Endothelial cell of umbilical vein (primary cell): Measurements from ENCODE around the gene TMC6. TPM values are rescaled to one million over a fixed set of nuclear protein-coding genes. Genes with fewer than 3 reads are reported as not detected.
A peak's percentile ranks its signal among the peaks of the same experiment; 100 is the strongest.

Experiments
- BruUV-seq: library from RNA; stranded (reverse); fragments of 400-500 nt; replicated peaks from 2 replicates; lab custom pipeline; 2021; lab: Mats Ljungman, UMichigan
- CTCF ChIA-PET: fragments of 300-600, 350-600 bp; sonication (Branson Sonifier 250); formaldehyde crosslinking; loops from one replicate; lab custom pipeline; 2021; ENCODE audit warnings: antibody characterized with exemption, inconsistent platforms; lab: Charles Lee
- POLR2A ChIA-PET: fragments of 300-600, 350-600 bp; sonication (Branson Sonifier 250); formaldehyde crosslinking; loops from one replicate; lab custom pipeline; 2021; ENCODE audit warnings: antibody characterized with exemption, inconsistent platforms; lab: Charles Lee
- DNase-seq: peaks from one replicate; pipeline ENCODE4 v3.0.0-alpha.2; 2011; ENCODE audit warnings: low read depth, low spot score
- FAIRE-seq: peaks from 2 replicates; lab custom pipeline; 2011; peaks lifted over from hg19 to GRCh38; lab: Jason Lieb, UNC
- H2AFZ ChIP-seq: 2 replicates; pipeline ENCODE4 v1.6.0; 2012; ENCODE audit warnings: low read depth, low read length, control low read depth, inconsistent platforms
- H3K27ac ChIP-seq: 2 replicates; pipeline ENCODE4 v1.5.1; 2011; ENCODE audit warnings: low read depth, mild to moderate bottlenecking, control low read depth, low read length, moderate library complexity; ENCODE audit not compliant: insufficient read depth
- H3K27me3 ChIP-seq, 2 experiments: 2 replicates each; pipeline versions ENCODE4 v1.6.0 to v1.6.1; 2011; ENCODE audit warnings: low read length in 2 of 2, mixed read lengths in 1 of 2; ENCODE audit not compliant: control insufficient read depth in 2 of 2, insufficient read depth in 2 of 2
- H3K36me3 ChIP-seq, 2 experiments: 2 replicates in 1 of 2; 3 replicates in 1 of 2; pipeline ENCODE4 v1.5.1; 2011; ENCODE audit warnings: low read length in 2 of 2, mild to moderate bottlenecking in 1 of 2, moderate library complexity in 1 of 2; ENCODE audit not compliant: control insufficient read depth in 2 of 2, insufficient read depth in 2 of 2; ENCODE audit errors: extremely low read depth in 1 of 2
- H3K4me1 ChIP-seq: 3 replicates; pipeline ENCODE4 v1.5.1; 2011; ENCODE audit warnings: mild to moderate bottlenecking, low read length; ENCODE audit not compliant: control insufficient read depth, insufficient read depth; ENCODE audit errors: extremely low read depth
- H3K4me2 ChIP-seq: 2 replicates; pipeline ENCODE4 v1.6.1; 2011; ENCODE audit warnings: low read length, control low read depth, mixed read lengths; ENCODE audit not compliant: insufficient read depth
- H3K4me3 ChIP-seq, 3 experiments: fragments of 200-600 bp in 1 of 3; sonication (generic), shearing (Covaris generic) in 1 of 3; replicated peaks in 1 of 3; 2 replicates each; pipeline ENCODE4 v1.5.1; 2011 to 2016; ENCODE audit warnings: control low read depth in 3 of 3, low read length in 3 of 3, mild to moderate bottlenecking in 2 of 3, inconsistent platforms in 1 of 3, low read depth in 1 of 3, moderate library complexity in 1 of 3; ENCODE audit not compliant: insufficient read depth in 1 of 3
- H3K79me2 ChIP-seq: 2 replicates; pipeline ENCODE4 v1.6.0; 2012; ENCODE audit warnings: low read length, inconsistent platforms; ENCODE audit not compliant: control insufficient read depth, insufficient read depth
- H3K9ac ChIP-seq: replicated peaks from 2 replicates; pipeline ENCODE3; 2011; ENCODE audit warnings: low read length, control low read depth; ENCODE audit not compliant: insufficient read depth; ENCODE audit errors: extremely low read depth
- H3K9me1 ChIP-seq: replicated peaks from 3 replicates; pipeline ENCODE4 v1.6.0; 2011; ENCODE audit warnings: mild to moderate bottlenecking, low read length; ENCODE audit not compliant: control insufficient read depth, insufficient read depth; ENCODE audit errors: extremely low read depth
- H3K9me3 ChIP-seq: replicated peaks from 2 replicates; pipeline ENCODE4 v1.5.1; 2012; ENCODE audit warnings: low read length, inconsistent platforms; ENCODE audit not compliant: control insufficient read depth, insufficient read depth
- H4K20me1 ChIP-seq: replicated peaks from 2 replicates; pipeline ENCODE3; 2011; ENCODE audit warnings: mild to moderate bottlenecking, low read length; ENCODE audit not compliant: control insufficient read depth, insufficient read depth; ENCODE audit errors: extremely low read depth
- EZH2 ChIP-seq: IDR thresholded peaks from 2 replicates; pipeline ENCODE4 v1.6.1; 2012; ENCODE audit warnings: borderline replicate concordance, low read depth, mild to moderate bottlenecking, moderate library complexity, low read length, inconsistent platforms; ENCODE audit not compliant: severe bottlenecking
- FOS ChIP-seq: IDR thresholded peaks from 2 replicates; pipeline ENCODE4 v1.6.1; 2011; ENCODE audit warnings: mild to moderate bottlenecking, low read length, moderate library complexity, borderline replicate concordance; ENCODE audit not compliant: insufficient read depth
- GATA2 ChIP-seq: IDR thresholded peaks from 2 replicates; pipeline ENCODE4 v1.7.0; 2011; ENCODE audit warnings: low read depth, mild to moderate bottlenecking, moderate library complexity, mixed read lengths, low read length; ENCODE audit not compliant: insufficient read length, insufficient read depth
- JUN ChIP-seq: IDR thresholded peaks from 2 replicates; pipeline ENCODE4 v1.6.1; 2011; ENCODE audit warnings: borderline replicate concordance, low read depth; ENCODE audit not compliant: insufficient read length, insufficient read depth
- MYC ChIP-seq: IDR thresholded peaks from one replicate; pipeline ENCODE4 v1.6.1; 2011; ENCODE audit warnings: mild to moderate bottlenecking, low read depth, low read length
- POLR2A ChIP-seq: IDR thresholded peaks from 2 replicates; pipeline ENCODE4 v1.6.1; 2012; ENCODE audit warnings: low read depth, mild to moderate bottlenecking, control low read depth, low read length
- POLR2AphosphoS5 ChIP-seq: IDR thresholded peaks from 2 replicates; pipeline ENCODE4 v1.6.1; 2012; ENCODE audit warnings: low read depth, mild to moderate bottlenecking, control low read depth, low read length, moderate library complexity; ENCODE audit not compliant: insufficient read depth
- dilution Hi-C: fragments of 300-500 bp; cut with MboI; formaldehyde crosslinking; loops from one replicate; pipeline ENCODE4 v1.15.0; 2019; ENCODE audit warnings: low sequenced_read_pairs; ENCODE audit not compliant: extremely low pct_ligation_motif_present
- intact Hi-C: fragments of 100-400 bp; cut with micrococcal nuclease; formaldehyde crosslinking; loops from one replicate; pipeline ENCODE4 v1.10.0; 2022
- polyA plus RNA-seq, 4 experiments: library from polyadenylated mRNA; depleted of rRNA in 3 of 4; stranded (reverse) in 3 of 4; unstranded in 1 of 4; fragments of >200 nt; gene quantifications; 2 replicates each; pipeline versions ENCODE4 v1.2.1 to v1.2.3, GENCODE V29; 2011 to 2012; ENCODE audit warnings: missing spikeins in 1 of 4
- total RNA-seq: library from RNA; stranded (reverse); gene quantifications from 2 replicates; pipeline ENCODE4 v1.2.3, GENCODE V29; 2021
- TF ChIP-seq, protein P1 (sequence below), 2 donors: IDR thresholded peaks; 1 replicate in 1 of 2; 2 replicates in 1 of 2; pipeline ENCODE4 v1.5.1; 2011; ENCODE audit warnings: low read length in 2 of 2, mild to moderate bottlenecking in 2 of 2, moderate library complexity in 2 of 2, control low read depth in 1 of 2, inconsistent platforms in 1 of 2, low read depth in 1 of 2; ENCODE audit not compliant: insufficient read depth in 1 of 2; ENCODE audit errors: extremely low read depth in 1 of 2
- TF ChIP-seq, protein P2 (sequence below): IDR thresholded peaks from 2 replicates; pipeline ENCODE4 v1.6.1; 2011; ENCODE audit not compliant: insufficient read depth, insufficient read length

TMC6 gene
- total and polyA plus RNA-seq, 2 donors (not counting 3 experiments of a cell fraction or from before 2014, with no cell fraction given): 23.2 to 72.4 TPM

DNA sequence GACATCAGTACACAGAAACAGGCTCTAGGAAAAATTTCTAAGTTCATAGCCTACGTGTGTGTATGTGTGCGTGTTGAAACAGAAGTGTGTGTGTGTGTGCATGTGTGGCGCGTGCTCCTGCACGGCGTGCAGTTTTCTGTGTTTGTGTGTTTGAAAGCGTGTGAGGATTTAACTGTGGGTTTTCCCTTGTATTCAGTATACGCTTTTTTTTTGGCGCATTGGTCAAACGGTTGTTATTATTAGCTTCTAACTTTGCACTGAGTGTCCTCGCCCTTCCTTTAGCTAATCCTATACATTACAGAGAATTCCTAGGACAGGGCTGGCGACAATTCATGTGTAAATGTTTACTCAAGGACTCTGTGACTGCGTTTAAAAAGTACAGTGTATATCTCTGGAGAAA is 23.0 kb downstream of the TMC6 start:
- dilution Hi-C loops (no loop called here), intact Hi-C loops (no loop called here)
- H3K9me3 ChIP-seq: no peaks in the 10 kb centered on the region
- no peak overlapping the region for H3K4me3 ChIP-seq
- ChIA-PET CTCF (interaction anchor here (0.9 to 1.0 kb wide), 2 partner anchors 11 to 21 kb away, joined by 3 to 4 read pairs; no protein-coding TSS in a partner anchor), POLR2A (interaction anchor here (0.6 to 0.7 kb wide), 2 partner anchors 9 to 36 kb away, joined by 3 to 4 read pairs; no protein-coding TSS in a partner anchor)
- no peak overlapping the region for H3K9ac ChIP-seq
- no peaks in the 10 kb centered on the region for H3K27me3 ChIP-seq
- no peaks in the 10 kb centered on the region for H4K20me1 ChIP-seq
- no peaks in the 10 kb centered on the region for H3K4me1 ChIP-seq
- no peak overlapping the region for H3K4me2 ChIP-seq
- FAIRE-seq: no peak
- H3K36me3 ChIP-seq: peaks cover 0 to 11% of the 10 kb centered on the region in 2 experiments
- H2AFZ ChIP-seq: no peak overlapping the region
- TF ChIP-seq JUN (no peak), GATA2 (no peak), POLR2A (no peak), POLR2AphosphoS5 (no peak), FOS (no peak), EZH2 (no peak), MYC (no peak)
- TF ChIP-seq, protein P1, sequence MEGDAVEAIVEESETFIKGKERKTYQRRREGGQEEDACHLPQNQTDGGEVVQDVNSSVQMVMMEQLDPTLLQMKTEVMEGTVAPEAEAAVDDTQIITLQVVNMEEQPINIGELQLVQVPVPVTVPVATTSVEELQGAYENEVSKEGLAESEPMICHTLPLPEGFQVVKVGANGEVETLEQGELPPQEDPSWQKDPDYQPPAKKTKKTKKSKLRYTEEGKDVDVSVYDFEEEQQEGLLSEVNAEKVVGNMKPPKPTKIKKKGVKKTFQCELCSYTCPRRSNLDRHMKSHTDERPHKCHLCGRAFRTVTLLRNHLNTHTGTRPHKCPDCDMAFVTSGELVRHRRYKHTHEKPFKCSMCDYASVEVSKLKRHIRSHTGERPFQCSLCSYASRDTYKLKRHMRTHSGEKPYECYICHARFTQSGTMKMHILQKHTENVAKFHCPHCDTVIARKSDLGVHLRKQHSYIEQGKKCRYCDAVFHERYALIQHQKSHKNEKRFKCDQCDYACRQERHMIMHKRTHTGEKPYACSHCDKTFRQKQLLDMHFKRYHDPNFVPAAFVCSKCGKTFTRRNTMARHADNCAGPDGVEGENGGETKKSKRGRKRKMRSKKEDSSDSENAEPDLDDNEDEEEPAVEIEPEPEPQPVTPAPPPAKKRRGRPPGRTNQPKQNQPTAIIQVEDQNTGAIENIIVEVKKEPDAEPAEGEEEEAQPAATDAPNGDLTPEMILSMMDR (IDR thresholded peaks at IDR 0.05; ENCODE audit: extremely low read depth in 1 of 2, insufficient read depth in 1 of 2, low read depth in 1 of 2, low read length in 2 of 2): no peak
- TF ChIP-seq, protein P2, sequence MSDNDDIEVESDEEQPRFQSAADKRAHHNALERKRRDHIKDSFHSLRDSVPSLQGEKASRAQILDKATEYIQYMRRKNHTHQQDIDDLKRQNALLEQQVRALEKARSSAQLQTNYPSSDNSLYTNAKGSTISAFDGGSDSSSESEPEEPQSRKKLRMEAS: no peak
- BruUV-seq: TSS peak; percentile 22
- DNase-seq: no peak
- no peaks in the 10 kb centered on the region for H3K9me1 ChIP-seq
- no peak overlapping the region for H3K27ac ChIP-seq
- no peaks in the 10 kb centered on the region for H3K79me2 ChIP-seq
